GM21825 (cell line): Measurements from ENCODE around the gene AGBL4.

Experiments
- ATAC-seq: cut with Tn5 transposase; IDR thresholded peaks from one replicate; pipeline ENCODE4 v1.9.1; 2021; ENCODE audit warnings: mild to moderate bottlenecking, moderate library complexity; ENCODE audit not compliant: unreplicated experiment

AGBL4 gene

GRCh38 chr1:48693674-48694320, 1330.0 kb downstream of the AGBL4 start:
- ATAC-seq: no peak

- no peak for ATAC-seq
Observed at GRCh38 chr1:48693180-48693579, 1330.6 kb downstream of the AGBL4 start.

GRCh38 chr1:48692235-48692634, 1331.5 kb downstream of the AGBL4 start:
- no peak for ATAC-seq

GRCh38 chr1:48691429-48692001, 1332.2 kb downstream of the AGBL4 start:
- no peak for ATAC-seq

GRCh38 chr1:48688102-48688760, 1335.5 kb downstream of the AGBL4 start:
- ATAC-seq: peak; percentile 57

GRCh38 chr1:48687282-48688045, 1336.3 kb downstream of the AGBL4 start:
- ATAC-seq: no peak

GRCh38 chr1:48686159-48686558, 1337.6 kb downstream of the AGBL4 start:
- ATAC-seq: no peak

- ATAC-seq: no peak
Observed at GRCh38 chr1:48684381-48684780, 1339.4 kb downstream of the AGBL4 start.

GRCh38 chr1:48683839-48684238, 1339.9 kb downstream of the AGBL4 start:
- ATAC-seq: no peak

GRCh38 chr1:48681476-48682305, 1342.1 kb downstream of the AGBL4 start:
- no peak for ATAC-seq

GRCh38 chr1:48680411-48681035, 1343.2 kb downstream of the AGBL4 start:
- ATAC-seq: no peak

GRCh38 chr1:48679859-48680258, 1343.9 kb downstream of the AGBL4 start:
- ATAC-seq: no peak

GRCh38 chr1:48678710-48679505, 1344.8 kb downstream of the AGBL4 start:
- no peak for ATAC-seq

GRCh38 chr1:48677306-48678287, 1346.2 kb downstream of the AGBL4 start:
- no peak for ATAC-seq

GRCh38 chr1:48676822-48677221, 1346.9 kb downstream of the AGBL4 start:
- peak; percentile 42 for ATAC-seq

GRCh38 chr1:48676376-48676775, 1347.4 kb downstream of the AGBL4 start:
- no peak for ATAC-seq

- ATAC-seq: no peak
Observed at GRCh38 chr1:48675251-48675650, 1348.5 kb downstream of the AGBL4 start.

- ATAC-seq: no peak
Observed at GRCh38 chr1:48674641-48675040, 1349.1 kb downstream of the AGBL4 start.
